SK-N-SH treated with all-trans-retinoic acid at 6 μM for 48 hours (cell line): ENCODE measurements around the gene DDIAS.
"Not testable (repeated sequence)": the region's sequence is repeated elsewhere in the genome, so short reads cannot be mapped to it uniquely, and the experiment has no call there.

ENCODE experiments used
- ATAC-seq: fragments of 200-7000 bp; cut with Tn5 transposase; 3 replicates; pipeline ENCODE4 v1.9.1; 2020; ENCODE audit warnings: mild to moderate bottlenecking, moderate library complexity
- CREB5 ChIP-seq: fragments of 250-450 bp; sonication (Bioruptor Pico); IDR thresholded peaks from 2 replicates; pipeline ENCODE4 v1.5.1; 2020; ENCODE audit warnings: low read depth, mild to moderate bottlenecking, moderate library complexity
- CSDC2 ChIP-seq: fragments of 250-450 bp; sonication (Bioruptor Pico); IDR thresholded peaks from 2 replicates; pipeline ENCODE4 v1.5.0; 2020; ENCODE audit warnings: mild to moderate bottlenecking, moderate library complexity
- ESRRG ChIP-seq: fragments of 250-450 bp; sonication (Bioruptor Pico); IDR thresholded peaks from 2 replicates; pipeline ENCODE4 v1.6.1; 2021; ENCODE audit warnings: mild to moderate bottlenecking
- ISL1 ChIP-seq: fragments of 250-450 bp; sonication (Bioruptor Pico); IDR thresholded peaks from 2 replicates; pipeline ENCODE4 v2.1.2; 2022; ENCODE audit warnings: mild to moderate bottlenecking, moderate library complexity
- POU6F1 ChIP-seq: fragments of 250-450 bp; sonication (Bioruptor Pico); IDR thresholded peaks from 2 replicates; pipeline ENCODE4 v1.8.0; 2021; ENCODE audit warnings: low read depth, mild to moderate bottlenecking, moderate library complexity, borderline replicate concordance
- PPARA ChIP-seq: fragments of 250-450 bp; sonication (Bioruptor Pico); IDR thresholded peaks from 2 replicates; pipeline ENCODE4 v1.5.0; 2020; ENCODE audit warnings: mild to moderate bottlenecking, borderline replicate concordance
- RARB ChIP-seq: fragments of 250-450 bp; sonication (Bioruptor Pico); IDR thresholded peaks from 2 replicates; pipeline ENCODE4 v1.8.0; 2021; ENCODE audit warnings: mild to moderate bottlenecking, moderate library complexity
- SNAI2 ChIP-seq: fragments of 250-450 bp; sonication (Bioruptor Pico); IDR thresholded peaks from 2 replicates; pipeline ENCODE4 v1.5.0; 2020; ENCODE audit warnings: mild to moderate bottlenecking, moderate library complexity
- TCF4 ChIP-seq: fragments of 250-450 bp; sonication (Bioruptor Pico); IDR thresholded peaks from 2 replicates; pipeline ENCODE4 v1.8.0; 2021; ENCODE audit warnings: mild to moderate bottlenecking, moderate library complexity, borderline replicate concordance
- ZC3H10 ChIP-seq: fragments of 250-450 bp; sonication (Bioruptor Pico); IDR thresholded peaks from 2 replicates; pipeline ENCODE4 v1.5.1; 2021; ENCODE audit warnings: mild to moderate bottlenecking, moderate library complexity
- ZFP3 ChIP-seq: fragments of 250-450 bp; sonication (Bioruptor Pico); IDR thresholded peaks from 2 replicates; pipeline ENCODE4 v1.5.0; 2020; ENCODE audit warnings: mild to moderate bottlenecking, moderate library complexity
- ZFP30 ChIP-seq: fragments of 450-650 bp; formaldehyde crosslinking; IDR thresholded peaks from 2 replicates; pipeline ENCODE4 v1.5.0; 2022; ENCODE audit warnings: mild to moderate bottlenecking, moderate library complexity
- ZNF565 ChIP-seq: fragments of 450-650 bp; formaldehyde crosslinking; conservative IDR thresholded peaks from 2 replicates; pipeline ENCODE4 v1.5.0; 2020; ENCODE audit warnings: low read depth, mild to moderate bottlenecking, moderate library complexity
- ZNF70 ChIP-seq: fragments of 450-650 bp; formaldehyde crosslinking; IDR thresholded peaks from 2 replicates; pipeline ENCODE4 v1.5.0; 2020; ENCODE audit warnings: mild to moderate bottlenecking, moderate library complexity
- ZNF8 ChIP-seq: fragments of 450-650 bp; formaldehyde crosslinking; IDR thresholded peaks from 2 replicates; pipeline ENCODE4 v1.5.0; 2020; ENCODE audit warnings: mild to moderate bottlenecking, moderate library complexity
- TF ChIP-seq, protein P1 (sequence below): fragments of 250-450 bp; sonication (Bioruptor Pico); IDR thresholded peaks from 2 replicates; pipeline ENCODE4 v1.8.0; 2020; ENCODE audit warnings: mild to moderate bottlenecking, moderate library complexity, borderline replicate concordance
- TF ChIP-seq, protein P2 (sequence below): fragments of 250-450 bp; sonication (Bioruptor Pico); IDR thresholded peaks from 2 replicates; pipeline ENCODE4 v1.5.1; 2021; ENCODE audit warnings: mild to moderate bottlenecking, moderate library complexity

The DDIAS gene

GRCh38 chr11:82942376-82942775 lies 40.8 kb downstream of the DDIAS start (continued):
- TF ChIP-seq, protein P1, sequence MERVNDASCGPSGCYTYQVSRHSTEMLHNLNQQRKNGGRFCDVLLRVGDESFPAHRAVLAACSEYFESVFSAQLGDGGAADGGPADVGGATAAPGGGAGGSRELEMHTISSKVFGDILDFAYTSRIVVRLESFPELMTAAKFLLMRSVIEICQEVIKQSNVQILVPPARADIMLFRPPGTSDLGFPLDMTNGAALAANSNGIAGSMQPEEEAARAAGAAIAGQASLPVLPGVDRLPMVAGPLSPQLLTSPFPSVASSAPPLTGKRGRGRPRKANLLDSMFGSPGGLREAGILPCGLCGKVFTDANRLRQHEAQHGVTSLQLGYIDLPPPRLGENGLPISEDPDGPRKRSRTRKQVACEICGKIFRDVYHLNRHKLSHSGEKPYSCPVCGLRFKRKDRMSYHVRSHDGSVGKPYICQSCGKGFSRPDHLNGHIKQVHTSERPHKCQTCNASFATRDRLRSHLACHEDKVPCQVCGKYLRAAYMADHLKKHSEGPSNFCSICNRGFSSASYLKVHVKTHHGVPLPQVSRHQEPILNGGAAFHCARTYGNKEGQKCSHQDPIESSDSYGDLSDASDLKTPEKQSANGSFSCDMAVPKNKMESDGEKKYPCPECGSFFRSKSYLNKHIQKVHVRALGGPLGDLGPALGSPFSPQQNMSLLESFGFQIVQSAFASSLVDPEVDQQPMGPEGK (CRISPR knock-in tag) = no peak

GRCh38 chr11:82943430-82943829 lies 41.9 kb downstream of the DDIAS start:
- ATAC-seq = not testable (repeated sequence)

GRCh38 chr11:82944198-82944597 lies 42.7 kb downstream of the DDIAS start:
- TF ChIP-seq, protein P2, sequence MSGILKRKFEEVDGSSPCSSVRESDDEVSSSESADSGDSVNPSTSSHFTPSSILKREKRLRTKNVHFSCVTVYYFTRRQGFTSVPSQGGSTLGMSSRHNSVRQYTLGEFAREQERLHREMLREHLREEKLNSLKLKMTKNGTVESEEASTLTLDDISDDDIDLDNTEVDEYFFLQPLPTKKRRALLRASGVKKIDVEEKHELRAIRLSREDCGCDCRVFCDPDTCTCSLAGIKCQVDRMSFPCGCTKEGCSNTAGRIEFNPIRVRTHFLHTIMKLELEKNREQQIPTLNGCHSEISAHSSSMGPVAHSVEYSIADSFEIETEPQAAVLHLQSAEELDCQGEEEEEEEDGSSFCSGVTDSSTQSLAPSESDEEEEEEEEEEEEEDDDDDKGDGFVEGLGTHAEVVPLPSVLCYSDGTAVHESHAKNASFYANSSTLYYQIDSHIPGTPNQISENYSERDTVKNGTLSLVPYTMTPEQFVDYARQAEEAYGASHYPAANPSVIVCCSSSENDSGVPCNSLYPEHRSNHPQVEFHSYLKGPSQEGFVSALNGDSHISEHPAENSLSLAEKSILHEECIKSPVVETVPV (CRISPR knock-in tag) = no peak
- TF ChIP-seq PPARA (CRISPR knock-in tag) (no peak), ZNF8 (no peak), RARB (CRISPR knock-in tag) (no peak), ZNF70 (no peak), SNAI2 (CRISPR knock-in tag) (no peak), ESRRG (CRISPR knock-in tag) (no peak), ZC3H10 (no peak), ISL1 (no peak), POU6F1 (CRISPR knock-in tag) (no peak), ZFP3 (CRISPR knock-in tag) (no peak), ZNF565 (CRISPR knock-in tag) (no peak), CSDC2 (no peak), CREB5 (CRISPR knock-in tag) (no peak), ZFP30 (CRISPR knock-in tag) (no peak), TCF4 (CRISPR knock-in tag) (no peak)
- TF ChIP-seq, protein P1 (CRISPR knock-in tag) = no peak
- TF ChIP-seq, all 23 proteins: peak for 0
- ATAC-seq = no peak

DNA sequence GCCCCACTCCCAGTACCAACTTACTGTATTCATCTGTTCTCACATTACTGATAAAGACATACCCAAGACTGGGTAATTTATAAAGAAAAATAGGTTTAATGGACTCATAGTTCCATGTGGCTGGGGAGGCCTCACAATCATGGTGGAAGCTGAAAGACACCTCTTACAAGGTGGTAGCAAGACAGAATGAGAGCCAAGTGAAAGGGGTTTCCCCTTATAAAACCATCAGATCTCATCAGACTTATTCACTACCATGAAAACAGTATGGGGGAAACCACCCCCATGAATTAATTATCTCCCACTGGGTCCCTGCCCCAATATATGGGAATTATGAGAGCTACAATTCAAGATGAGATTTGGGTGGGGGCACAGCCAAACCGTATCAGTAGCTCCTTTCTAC lies 43.5 kb downstream of the DDIAS start:
- ATAC-seq = not testable (repeated sequence)

DNA sequence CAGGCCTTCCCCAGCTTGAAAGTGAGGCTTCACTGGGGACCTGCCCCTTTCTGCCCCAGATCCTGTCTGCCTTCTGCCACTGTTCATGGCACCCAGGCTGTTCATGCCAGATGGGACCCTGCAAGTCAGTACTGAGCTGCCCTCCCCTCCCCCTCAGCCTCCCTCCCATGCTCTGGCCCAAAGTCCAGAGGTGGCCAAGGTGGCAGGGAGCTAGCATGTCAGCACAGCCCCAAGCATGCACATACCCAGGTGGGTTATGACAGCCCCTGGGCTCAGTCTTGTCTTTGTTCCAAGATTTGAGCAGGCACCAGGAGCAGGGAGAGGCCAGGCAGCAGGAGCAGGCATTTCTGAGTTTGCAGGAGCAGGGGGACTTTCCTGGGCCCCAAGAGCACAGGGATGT lies 44.1 kb downstream of the DDIAS start:
- TF ChIP-seq ISL1 (no peak), CSDC2 (no peak), CREB5 (CRISPR knock-in tag) (no peak)
- no peak for ATAC-seq
